D721Med (cell line): ENCODE results near the gene HMCN1.
A peak's percentile ranks its signal among the peaks of the same experiment; 100 is the strongest.

ENCODE experiments used
- DNase-seq: peaks from one replicate; pipeline ENCODE4 v3.0.0; 2011; ENCODE audit warnings: low spot score; ENCODE audit not compliant: insufficient read length
- FAIRE-seq: peaks from 2 replicates; lab custom pipeline; 2011; peaks lifted over from hg19 to GRCh38; lab: Jason Lieb, UNC
- TF ChIP-seq, protein P1 (sequence below): IDR thresholded peaks from 2 replicates; pipeline ENCODE4 v1.5.1; 2012; ENCODE audit warnings: mild to moderate bottlenecking, control low read depth; ENCODE audit not compliant: insufficient read depth; ENCODE audit errors: missing control alignments

Gene HMCN1

DNA sequence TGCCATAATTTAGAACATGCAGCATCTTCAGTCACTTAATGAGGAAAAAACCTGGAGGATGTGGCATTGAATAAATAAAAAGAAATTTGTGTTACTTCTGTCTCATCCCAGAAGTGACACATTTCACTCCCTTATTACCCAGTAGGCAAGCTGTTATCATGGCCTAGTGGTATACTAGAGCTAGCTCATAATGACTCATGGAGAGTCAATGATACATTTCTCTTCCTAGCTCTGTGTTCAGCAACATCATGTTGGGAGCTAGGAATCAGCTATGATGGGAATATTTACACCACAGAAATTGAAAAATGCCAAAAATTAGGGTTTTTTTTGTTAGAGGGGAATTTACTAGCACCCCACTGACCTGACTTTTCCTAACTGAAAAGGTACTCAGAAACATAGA lies 182.7 kb downstream of the HMCN1 start:
- no peak for DNase-seq

DNA sequence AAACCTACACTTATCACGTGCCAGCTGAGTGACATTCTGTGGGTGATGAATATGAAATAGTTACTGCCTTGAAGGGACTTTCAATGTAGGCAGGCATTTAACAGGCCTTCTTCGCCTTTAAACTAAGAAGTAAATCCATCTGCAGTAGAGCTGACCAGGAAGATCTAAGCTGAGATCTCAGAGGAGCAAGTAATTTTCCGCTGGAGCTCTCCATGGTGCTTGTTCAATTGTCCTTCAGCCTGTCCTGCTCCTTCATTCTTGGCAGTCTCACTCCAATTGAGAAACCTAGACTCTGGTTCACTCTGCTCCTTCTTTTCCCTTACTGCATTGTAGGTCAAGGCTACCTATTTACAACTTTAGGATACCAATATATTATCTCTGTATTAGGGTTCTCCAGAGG lies 183.5 kb downstream of the HMCN1 start:
- TF ChIP-seq, protein P1, sequence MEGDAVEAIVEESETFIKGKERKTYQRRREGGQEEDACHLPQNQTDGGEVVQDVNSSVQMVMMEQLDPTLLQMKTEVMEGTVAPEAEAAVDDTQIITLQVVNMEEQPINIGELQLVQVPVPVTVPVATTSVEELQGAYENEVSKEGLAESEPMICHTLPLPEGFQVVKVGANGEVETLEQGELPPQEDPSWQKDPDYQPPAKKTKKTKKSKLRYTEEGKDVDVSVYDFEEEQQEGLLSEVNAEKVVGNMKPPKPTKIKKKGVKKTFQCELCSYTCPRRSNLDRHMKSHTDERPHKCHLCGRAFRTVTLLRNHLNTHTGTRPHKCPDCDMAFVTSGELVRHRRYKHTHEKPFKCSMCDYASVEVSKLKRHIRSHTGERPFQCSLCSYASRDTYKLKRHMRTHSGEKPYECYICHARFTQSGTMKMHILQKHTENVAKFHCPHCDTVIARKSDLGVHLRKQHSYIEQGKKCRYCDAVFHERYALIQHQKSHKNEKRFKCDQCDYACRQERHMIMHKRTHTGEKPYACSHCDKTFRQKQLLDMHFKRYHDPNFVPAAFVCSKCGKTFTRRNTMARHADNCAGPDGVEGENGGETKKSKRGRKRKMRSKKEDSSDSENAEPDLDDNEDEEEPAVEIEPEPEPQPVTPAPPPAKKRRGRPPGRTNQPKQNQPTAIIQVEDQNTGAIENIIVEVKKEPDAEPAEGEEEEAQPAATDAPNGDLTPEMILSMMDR, result no peak
- FAIRE-seq (no peak), DNase-seq (no peak)

More for the DNA sequence above, 182.7 kb downstream of the HMCN1 start:
- TF ChIP-seq, protein P1, result no peak
- no peak for FAIRE-seq

DNA sequence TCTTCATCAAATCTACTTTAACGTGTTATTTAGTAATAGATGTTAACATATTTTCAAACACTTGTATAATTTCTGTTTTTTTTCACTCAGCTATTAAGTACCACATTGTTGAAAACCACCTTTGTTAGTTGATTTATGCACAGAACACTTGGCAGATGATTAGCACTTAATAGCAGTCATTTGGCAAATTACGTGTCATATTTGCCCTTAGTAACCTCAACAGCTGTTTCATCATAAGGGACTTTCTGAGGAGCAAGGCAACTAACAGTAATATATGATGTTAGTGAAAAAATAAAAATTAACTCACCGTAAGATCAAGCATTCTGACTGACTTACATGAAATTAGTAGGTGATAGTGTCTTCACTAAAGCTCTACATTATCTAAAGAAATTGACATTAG lies 186.4 kb downstream of the HMCN1 start:
- TF ChIP-seq, protein P1, result no peak
- DNase-seq (no peak), FAIRE-seq (peak; percentile 92)

DNA sequence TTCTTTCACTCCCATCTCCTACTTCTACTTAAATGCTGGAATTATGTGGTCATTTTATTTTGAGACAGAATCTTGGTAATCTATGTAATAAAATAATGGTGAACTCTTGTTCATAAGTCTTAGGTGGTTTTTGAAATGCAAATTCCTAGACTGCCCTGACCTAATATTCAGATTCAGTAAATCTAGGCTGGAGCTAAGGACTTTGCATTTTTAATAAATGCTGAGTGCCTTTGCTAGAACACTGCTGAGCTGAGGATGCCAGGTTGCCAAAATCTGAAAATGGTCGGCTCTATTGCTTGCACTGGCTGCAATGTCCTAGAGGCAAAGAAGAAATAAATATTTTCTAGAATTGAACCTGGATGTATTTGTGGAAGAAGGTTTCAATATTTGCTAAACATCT lies 187.4 kb downstream of the HMCN1 start:
- FAIRE-seq, result peak; percentile 21
- no peak for DNase-seq
- TF ChIP-seq, protein P1, result no peak

DNA sequence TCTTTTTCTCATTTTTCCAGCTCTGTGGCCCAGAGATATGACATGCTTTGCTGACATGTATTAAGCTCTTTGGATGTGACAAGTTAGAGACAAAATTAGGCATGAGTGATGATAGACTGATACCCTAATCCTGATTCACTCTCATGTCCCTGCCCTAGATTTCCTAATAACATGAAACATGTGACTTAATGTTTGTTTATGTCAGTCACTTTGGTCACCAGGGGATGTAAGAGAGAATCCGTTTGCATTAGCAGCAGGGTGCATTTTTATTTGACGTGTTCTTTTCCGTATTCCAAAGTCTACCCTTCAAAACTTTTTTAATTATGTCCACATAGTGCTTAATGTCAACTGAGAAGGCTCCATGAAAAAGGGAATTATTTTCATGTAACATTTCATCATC lies 192.4 kb downstream of the HMCN1 start:
- DNase-seq (no peak), FAIRE-seq (peak; percentile 35)
- TF ChIP-seq, protein P1, result no peak

DNA sequence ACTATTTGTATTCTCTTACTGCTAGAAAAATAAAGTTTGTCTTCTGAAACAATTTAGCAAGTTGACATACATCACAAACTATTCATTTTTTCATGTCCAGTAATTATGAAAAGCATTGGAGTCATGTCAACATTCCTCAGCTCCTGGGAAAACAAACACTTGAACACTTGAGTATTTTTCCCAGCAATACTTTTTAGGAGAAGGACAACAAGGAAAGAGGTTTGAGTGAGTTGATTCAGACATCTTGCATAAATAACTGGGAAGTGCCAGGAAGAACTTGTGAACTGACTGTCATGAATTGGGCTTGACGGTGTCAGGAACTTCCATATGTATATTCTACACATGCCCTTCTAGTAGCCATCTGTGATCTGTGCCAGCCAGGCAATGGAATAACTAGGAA lies 195.6 kb downstream of the HMCN1 start:
- DNase-seq, result no peak
- peak; percentile 69 for FAIRE-seq

DNA sequence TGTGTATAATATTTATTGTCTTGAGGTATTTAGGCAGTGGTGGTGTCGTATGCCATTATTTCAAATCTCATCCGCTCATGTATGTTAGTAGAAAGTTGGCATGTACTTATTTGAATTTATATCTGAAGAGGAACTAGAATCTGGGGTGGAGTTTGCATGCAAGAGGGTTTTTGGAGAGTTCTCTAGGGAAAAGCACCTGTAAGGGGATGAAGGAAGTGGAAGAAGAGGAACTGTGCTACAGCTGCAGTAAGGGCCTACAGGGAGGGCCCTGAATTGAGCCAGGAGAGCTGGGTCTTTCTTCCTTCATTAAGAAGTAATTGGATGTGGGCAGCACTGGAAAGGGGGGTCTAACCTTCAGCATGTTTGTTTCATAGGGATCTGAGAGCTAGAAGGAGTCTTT lies 197.2 kb downstream of the HMCN1 start:
- no peak for DNase-seq

More for the DNA sequence above, 195.6 kb downstream of the HMCN1 start:
- TF ChIP-seq, protein P1, result no peak

More for the DNA sequence above, 197.2 kb downstream of the HMCN1 start:
- TF ChIP-seq, protein P1, result no peak
- no peak for FAIRE-seq
